HG03064 (cell line): Measurements from ENCODE around the gene TGFBR3.
"Not testable (repeated sequence)": the region's sequence is repeated elsewhere in the genome, so short reads cannot be mapped to it uniquely, and the experiment has no call there.

Experiments used
- ATAC-seq: cut with Tn5 transposase; IDR thresholded peaks from one replicate; pipeline ENCODE4 v1.9.1; 2021; ENCODE audit warnings: low read depth; ENCODE audit not compliant: unreplicated experiment

TGFBR3 gene

GRCh38 chr1:91851130-91852010, 34.6 kb downstream of the TGFBR3 start:
- ATAC-seq = no peak

DNA sequence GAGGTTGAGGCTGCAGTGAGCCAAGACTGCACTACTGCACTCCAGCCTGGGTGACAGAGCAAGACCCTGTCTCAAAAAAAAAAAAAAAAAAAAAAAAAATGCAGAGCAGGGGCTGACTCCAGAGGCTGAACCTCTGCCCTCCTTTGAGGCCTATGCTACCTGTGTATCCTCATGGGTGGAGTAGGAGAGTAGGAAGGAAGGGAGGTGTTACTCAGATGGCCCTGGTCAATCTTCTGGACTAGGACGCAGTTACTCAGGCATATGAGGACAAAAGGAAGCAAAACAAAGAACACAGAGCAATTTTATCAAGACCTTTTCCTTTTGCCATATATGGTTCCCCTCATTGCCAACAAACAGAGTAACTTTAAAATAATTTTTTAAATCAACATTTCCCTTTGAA, 35.2 kb downstream of the TGFBR3 start:
- no peak for ATAC-seq

DNA sequence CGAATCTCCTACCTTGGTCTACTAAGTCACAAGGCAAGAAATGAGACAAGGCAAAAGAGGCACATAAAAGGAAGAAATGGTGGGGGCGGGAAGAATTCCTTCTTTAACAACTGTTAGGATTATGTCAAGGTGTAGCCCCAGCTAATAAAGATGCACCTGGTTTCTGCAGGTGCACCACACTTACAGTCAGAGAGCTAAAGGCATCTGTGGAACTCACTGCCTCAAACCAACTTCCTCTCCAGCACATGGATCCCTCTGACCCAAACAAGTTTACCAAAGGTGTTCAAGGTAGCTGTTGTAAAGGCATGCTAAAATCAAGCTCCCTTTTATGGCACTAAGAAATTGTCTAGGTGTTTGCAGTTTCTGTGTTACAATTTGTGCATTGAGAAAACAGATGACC, 38.1 kb downstream of the TGFBR3 start:
- no peak for ATAC-seq

GRCh38 chr1:91846639-91847013, 39.3 kb downstream of the TGFBR3 start:
- no peak for ATAC-seq

GRCh38 chr1:91846007-91846638, 39.8 kb downstream of the TGFBR3 start:
- no peak for ATAC-seq

DNA sequence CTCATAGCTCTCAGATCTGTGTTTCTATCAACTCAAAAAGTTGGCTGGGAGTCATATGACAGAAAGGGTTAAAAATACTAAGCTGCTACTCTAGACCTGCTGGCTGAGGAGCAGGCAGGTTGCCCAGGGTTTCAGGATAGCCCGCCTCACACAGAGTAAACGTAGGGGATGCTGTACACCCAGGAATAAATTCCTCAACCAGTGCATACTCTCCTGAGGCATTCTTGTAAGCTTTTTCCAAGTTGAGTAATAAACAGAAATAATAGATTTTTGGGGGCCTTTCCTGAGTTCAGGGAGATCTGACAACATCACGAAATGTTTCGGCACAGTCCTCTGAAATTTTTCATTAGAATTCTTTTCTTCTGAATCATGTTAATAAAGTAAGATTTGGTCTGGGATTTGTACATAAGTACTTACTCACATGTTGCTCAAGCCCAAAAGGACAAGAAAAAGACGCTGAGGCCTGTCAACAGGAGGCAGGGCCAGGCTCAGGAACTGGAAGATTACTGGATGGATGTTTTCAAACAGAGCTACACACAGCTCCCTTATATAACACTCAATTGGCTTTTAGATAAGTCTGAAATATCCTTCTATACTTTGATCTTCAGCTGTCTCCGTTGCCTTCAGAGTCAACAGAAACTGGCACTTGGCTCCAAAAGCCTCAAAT, 41.0 kb downstream of the TGFBR3 start:
- no peak for ATAC-seq

DNA sequence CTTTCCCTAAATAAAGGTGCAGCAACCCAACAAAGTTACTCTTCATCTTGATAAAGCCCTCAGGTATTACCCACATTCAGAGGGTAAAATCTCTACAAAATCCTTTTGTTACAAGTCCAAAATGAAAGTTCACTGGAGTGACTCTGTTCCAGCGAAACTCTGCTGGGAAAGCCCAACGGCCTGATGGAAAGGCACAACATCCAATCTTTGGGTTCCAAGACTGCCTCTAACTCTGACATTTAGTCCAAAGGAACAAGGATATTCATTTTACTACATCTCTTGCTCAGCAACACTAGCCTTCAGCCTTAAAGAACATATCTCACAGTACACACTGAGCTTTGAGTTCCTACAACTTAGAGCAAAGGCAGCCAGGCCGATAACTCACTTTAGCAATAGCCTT, 42.1 kb downstream of the TGFBR3 start:
- no peak for ATAC-seq

- no peak for ATAC-seq
Measured at GRCh38 chr1:91842563-91842962, 43.4 kb downstream of the TGFBR3 start.

GRCh38 chr1:91842056-91842455, 43.9 kb downstream of the TGFBR3 start:
- no peak for ATAC-seq

GRCh38 chr1:91840276-91840675, 45.7 kb downstream of the TGFBR3 start:
- ATAC-seq = not testable (repeated sequence)

- no peak for ATAC-seq
Measured at GRCh38 chr1:91836331-91837040, 49.5 kb downstream of the TGFBR3 start.

DNA sequence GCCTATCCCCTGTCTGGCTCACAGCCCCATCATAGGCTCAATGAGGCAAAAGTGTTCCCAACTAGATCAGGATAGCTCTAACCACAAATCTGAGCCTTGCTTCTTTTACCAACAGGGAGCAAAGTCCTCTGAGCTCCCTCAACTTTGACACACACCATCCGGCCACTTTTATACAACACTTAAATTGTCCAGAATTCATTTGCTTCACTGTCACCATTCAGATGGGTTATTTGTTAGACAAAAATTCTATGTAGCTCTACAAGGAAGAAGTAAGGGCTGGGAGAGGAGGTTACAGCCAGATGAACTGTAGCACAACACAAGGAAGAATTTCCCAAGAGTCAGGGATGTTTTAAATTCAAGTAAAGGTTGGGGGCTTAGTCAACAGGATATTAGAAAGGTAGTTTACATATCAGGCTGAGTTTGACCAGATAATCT, 50.8 kb downstream of the TGFBR3 start:
- no peak for ATAC-seq

GRCh38 chr1:91834549-91834948, 51.4 kb downstream of the TGFBR3 start:
- not testable (repeated sequence) for ATAC-seq

- ATAC-seq = no peak
Measured at GRCh38 chr1:91833946-91834345, 52.0 kb downstream of the TGFBR3 start.

- ATAC-seq = no peak
Measured at GRCh38 chr1:91831132-91831930, 54.6 kb downstream of the TGFBR3 start.

DNA sequence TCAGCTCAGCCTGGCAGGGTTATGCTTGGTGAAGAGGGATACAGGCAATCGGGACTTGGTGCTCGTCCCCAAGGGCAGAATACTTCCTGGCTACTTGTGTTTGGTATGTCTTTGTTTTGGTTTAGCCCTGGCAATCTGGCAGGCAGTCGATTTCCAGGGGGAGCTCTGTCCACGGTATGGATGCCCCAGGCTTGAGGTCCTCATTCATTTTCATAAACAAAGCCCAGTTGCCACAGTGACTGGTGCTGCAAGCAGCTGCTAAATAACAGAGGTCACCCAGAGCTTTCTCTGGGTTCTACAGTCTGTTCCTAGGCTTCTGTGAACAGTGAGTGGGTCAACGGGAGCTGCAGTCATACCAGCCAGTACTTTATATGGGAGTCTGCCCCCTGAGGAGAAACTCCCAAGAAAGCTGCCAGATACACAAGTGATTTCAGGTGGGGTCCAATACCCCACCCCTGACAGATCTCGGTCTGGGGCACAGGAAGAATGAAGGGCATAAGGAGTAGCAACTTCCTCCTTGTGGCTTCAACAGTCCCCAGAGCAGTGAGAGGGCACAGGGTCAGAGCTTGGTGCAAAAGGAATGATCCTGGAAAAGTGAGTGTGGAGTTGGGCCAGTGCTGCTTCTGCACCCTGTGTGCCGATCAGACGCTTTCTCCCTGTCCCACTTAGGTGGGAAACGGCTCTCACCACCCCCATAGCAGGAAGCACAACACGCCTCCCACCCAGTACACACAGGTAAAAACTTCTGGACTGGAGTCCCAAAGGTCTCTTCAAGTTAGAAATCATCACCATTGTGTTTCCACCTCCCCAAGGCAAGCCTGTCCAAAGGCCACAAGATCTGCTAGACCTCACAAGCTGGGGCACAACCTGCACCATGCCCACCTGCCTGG, 55.5 kb downstream of the TGFBR3 start:
- no peak for ATAC-seq

- no peak for ATAC-seq
Measured at GRCh38 chr1:91829293-91830153, 56.4 kb downstream of the TGFBR3 start.

DNA sequence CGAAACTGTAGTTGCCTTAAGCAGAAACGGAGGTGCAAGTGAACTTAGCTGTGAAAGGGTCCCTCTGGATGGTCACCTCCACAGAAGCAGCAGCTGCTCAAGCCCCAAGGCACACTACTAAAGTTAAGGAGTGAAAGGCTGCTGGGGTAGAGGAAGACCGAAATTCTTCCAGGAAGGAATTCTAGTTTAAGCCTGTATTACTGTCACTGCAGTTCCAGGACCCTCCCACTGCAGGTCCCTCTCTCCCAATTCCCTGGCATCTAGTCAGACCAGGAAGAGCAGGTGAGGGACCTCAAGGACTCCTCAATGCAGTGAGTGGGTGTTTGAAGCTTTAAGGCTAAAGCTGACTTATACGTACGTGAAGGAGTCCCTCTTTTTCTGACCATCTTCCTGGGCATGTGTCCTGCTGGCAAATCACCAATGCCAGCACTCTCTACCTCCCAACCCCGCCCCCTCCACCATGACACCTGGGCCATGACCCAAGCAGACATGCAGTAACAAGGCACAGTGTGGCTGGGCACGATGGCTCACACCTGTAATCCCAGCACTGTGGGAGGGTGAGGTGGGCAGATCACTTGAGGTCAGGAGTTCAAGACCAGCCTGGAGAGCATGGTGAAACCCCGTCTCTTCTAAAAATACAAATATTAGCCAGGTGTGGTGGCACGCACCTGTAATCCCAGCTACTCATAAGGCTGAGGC, 57.2 kb downstream of the TGFBR3 start:
- ATAC-seq = no peak
